CD4-positive, alpha-beta T cell (primary cell): Measurements from ENCODE around the gene IGF2BP2. TPM values are rescaled to one million over a fixed set of nuclear protein-coding genes. Genes with fewer than 3 reads are reported as not detected.

Source experiments
- ATAC-seq: fragments of 200-7000 bp; cut with Tn5 transposase; one replicate; pipeline ENCODE4 v1.10.0; 2022; ENCODE audit warnings: mild to moderate bottlenecking; ENCODE audit not compliant: poor library complexity
- CTCF ChIA-PET: fragments of 350-600 bp; sonication (Branson Sonifier 250); formaldehyde crosslinking; loops from one replicate; lab custom pipeline; 2021; ENCODE audit warnings: antibody characterized with exemption, inconsistent platforms; lab: Charles Lee
- POLR2A ChIA-PET: fragments of 350-600 bp; sonication (Branson Sonifier 250); formaldehyde crosslinking; loops from one replicate; lab custom pipeline; 2021; ENCODE audit warnings: antibody characterized with exemption, inconsistent platforms; lab: Charles Lee
- DNase-seq, 14 experiments: peaks; one replicate each; pipeline ENCODE4 v3.0.0-alpha.2; 2013 to 2020; ENCODE audit warnings: mixed read lengths in 2 of 14
- H3K27ac ChIP-seq, 2 donors: one replicate each; pipeline versions ENCODE4 v1.5.1 to v1.7.0; 2013; ENCODE audit warnings: low read length in 2 of 2, low read depth in 1 of 2, mild to moderate bottlenecking in 1 of 2
- H3K27me3 ChIP-seq, 2 experiments: 1 replicate in 1 of 2; 2 replicates in 1 of 2; pipeline versions ENCODE4 v1.6.1 to v1.7.0; 2013; ENCODE audit warnings: low read length in 2 of 2, control low read depth in 1 of 2, mild to moderate bottlenecking in 1 of 2, moderate library complexity in 1 of 2; ENCODE audit not compliant: insufficient read depth in 2 of 2, control insufficient read depth in 1 of 2
- H3K36me3 ChIP-seq: one replicate; pipeline ENCODE4 v1.6.1; 2013; ENCODE audit warnings: low read length, control low read depth; ENCODE audit not compliant: insufficient read depth
- H3K4me1 ChIP-seq: one replicate; pipeline ENCODE4 v1.6.1; 2013; ENCODE audit warnings: low read length, control low read depth; ENCODE audit not compliant: insufficient read depth
- H3K4me3 ChIP-seq: one replicate; pipeline ENCODE4 v1.5.1; 2013; ENCODE audit warnings: mild to moderate bottlenecking, low read length, moderate library complexity
- H3K9me3 ChIP-seq, 2 experiments: 1 replicate in 1 of 2; 2 replicates in 1 of 2; pipeline versions ENCODE4 v1.6.1 to v1.7.0; 2013; ENCODE audit warnings: low read length in 2 of 2, mild to moderate bottlenecking in 2 of 2, control low read depth in 1 of 2, moderate library complexity in 1 of 2; ENCODE audit not compliant: control insufficient read depth in 1 of 2, insufficient read depth in 1 of 2
- H3K27ac Mint-ChIP-seq: one replicate; pipeline ENCODE4 v1.8.0; 2020; ENCODE audit warnings: mixed read lengths
- H3K27me3 Mint-ChIP-seq: one replicate; pipeline ENCODE4 v1.8.0; 2021; ENCODE audit warnings: mixed read lengths
- H3K36me3 Mint-ChIP-seq: one replicate; pipeline ENCODE4 v1.8.0; 2021; ENCODE audit warnings: low read depth, mixed read lengths
- H3K4me1 Mint-ChIP-seq: one replicate; pipeline ENCODE4 v1.8.0; 2021; ENCODE audit warnings: low read depth, mixed read lengths
- H3K4me3 Mint-ChIP-seq: one replicate; pipeline ENCODE4 v1.8.0; 2020; ENCODE audit warnings: mild to moderate bottlenecking, mixed read lengths
- H3K9me3 Mint-ChIP-seq: one replicate; pipeline ENCODE4 v1.8.0; 2020; ENCODE audit warnings: mixed read lengths
- intact Hi-C, 2 experiments: fragments of 100-400 bp; cut with DNase I in 1 of 2; cut with micrococcal nuclease in 1 of 2; formaldehyde crosslinking; loops; one replicate each; pipeline versions ENCODE4 v1.15.1 to v1.9.0; 2023 to 2025; cut with DNase I, micrococcal nuclease
- total RNA-seq, 174 experiments: library from RNA in 2 of 174; stranded (reverse) in 2 of 174; gene quantifications; one replicate each; pipeline ENCODE4 v1.2.3 and lab custom pipeline; 2021 to 2026
- TF ChIP-seq, protein P1 (sequence below): fragments of 200-600 bp; IDR thresholded peaks from one replicate; pipeline ENCODE4 v1.8.0; 2022; ENCODE audit warnings: antibody characterized with exemption, mild to moderate bottlenecking

The IGF2BP2 gene
- total RNA-seq, 2 experiments from 2014 or later = 0.25 to 0.50 TPM

DNA sequence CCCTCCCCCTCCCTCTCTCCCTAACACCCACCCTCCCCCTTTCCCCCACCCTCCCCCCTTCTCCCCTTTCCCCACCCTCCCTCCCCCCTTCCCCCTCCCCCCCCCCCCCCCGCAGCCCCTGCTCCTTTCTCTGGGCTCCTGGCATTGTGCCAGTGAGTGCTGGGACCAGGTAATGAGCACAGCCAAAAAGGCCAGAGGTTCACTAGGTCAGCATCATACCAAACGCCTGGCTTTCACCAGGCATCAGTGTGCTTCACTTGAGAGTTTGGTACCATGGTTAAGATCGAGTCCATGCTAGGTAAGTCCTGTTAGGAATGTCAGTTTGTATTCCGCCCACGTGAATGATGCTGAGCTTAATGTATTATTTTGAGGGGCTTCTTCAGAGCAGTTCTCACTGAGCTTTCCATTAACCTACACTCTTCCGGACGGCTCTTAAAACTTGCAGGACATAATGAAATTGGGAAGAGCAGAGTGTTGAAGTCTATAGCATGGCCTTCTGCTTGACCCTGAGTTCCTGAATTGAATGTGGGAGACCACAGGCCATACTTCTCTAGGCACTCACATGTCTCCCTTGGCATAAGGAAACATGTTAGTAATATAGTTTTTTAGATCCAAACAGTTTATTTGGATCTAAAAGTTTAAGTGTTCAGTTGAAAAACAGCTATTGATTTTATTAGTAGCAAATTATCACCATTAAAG, 193.2 kb downstream of the IGF2BP2 start:
- ChIA-PET CTCF (interaction anchor here (0.6 kb wide), 2 partner anchors 612 to 986 kb away, joined by 3 read pairs; no protein-coding TSS in a partner anchor), POLR2A (interaction anchor here (1.2 kb wide), 1 partner anchor 306 kb away, joined by 3 read pairs; the partner anchor contains the start of gene TRA2B)
- Mint-ChIP-seq H3K9me3 (no peaks in the 10 kb centered on the region), H3K27me3 (no peaks in the 10 kb centered on the region), H3K4me3 (no peak overlapping the region), H3K27ac (no peak overlapping the region), H3K4me1 (peaks cover 7% of the 10 kb centered on the region), H3K36me3 (peaks cover 44% of the 10 kb centered on the region)
- TF ChIP-seq, protein P1, sequence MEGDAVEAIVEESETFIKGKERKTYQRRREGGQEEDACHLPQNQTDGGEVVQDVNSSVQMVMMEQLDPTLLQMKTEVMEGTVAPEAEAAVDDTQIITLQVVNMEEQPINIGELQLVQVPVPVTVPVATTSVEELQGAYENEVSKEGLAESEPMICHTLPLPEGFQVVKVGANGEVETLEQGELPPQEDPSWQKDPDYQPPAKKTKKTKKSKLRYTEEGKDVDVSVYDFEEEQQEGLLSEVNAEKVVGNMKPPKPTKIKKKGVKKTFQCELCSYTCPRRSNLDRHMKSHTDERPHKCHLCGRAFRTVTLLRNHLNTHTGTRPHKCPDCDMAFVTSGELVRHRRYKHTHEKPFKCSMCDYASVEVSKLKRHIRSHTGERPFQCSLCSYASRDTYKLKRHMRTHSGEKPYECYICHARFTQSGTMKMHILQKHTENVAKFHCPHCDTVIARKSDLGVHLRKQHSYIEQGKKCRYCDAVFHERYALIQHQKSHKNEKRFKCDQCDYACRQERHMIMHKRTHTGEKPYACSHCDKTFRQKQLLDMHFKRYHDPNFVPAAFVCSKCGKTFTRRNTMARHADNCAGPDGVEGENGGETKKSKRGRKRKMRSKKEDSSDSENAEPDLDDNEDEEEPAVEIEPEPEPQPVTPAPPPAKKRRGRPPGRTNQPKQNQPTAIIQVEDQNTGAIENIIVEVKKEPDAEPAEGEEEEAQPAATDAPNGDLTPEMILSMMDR = no peak
- H3K4me3 ChIP-seq = no peak overlapping the region
- ATAC-seq (no peak), DNase-seq (peak in 1 of 14 experiments; percentile 33)
- no peak overlapping the region for H3K27ac ChIP-seq
- H3K36me3 ChIP-seq = peaks cover 32% of the 10 kb centered on the region
- intact Hi-C loops = no loop called here
- H3K4me1 ChIP-seq = peaks cover 3% of the 10 kb centered on the region
- H3K27me3 ChIP-seq = no peaks in the 10 kb centered on the region
- no peaks in the 10 kb centered on the region for H3K9me3 ChIP-seq

DNA sequence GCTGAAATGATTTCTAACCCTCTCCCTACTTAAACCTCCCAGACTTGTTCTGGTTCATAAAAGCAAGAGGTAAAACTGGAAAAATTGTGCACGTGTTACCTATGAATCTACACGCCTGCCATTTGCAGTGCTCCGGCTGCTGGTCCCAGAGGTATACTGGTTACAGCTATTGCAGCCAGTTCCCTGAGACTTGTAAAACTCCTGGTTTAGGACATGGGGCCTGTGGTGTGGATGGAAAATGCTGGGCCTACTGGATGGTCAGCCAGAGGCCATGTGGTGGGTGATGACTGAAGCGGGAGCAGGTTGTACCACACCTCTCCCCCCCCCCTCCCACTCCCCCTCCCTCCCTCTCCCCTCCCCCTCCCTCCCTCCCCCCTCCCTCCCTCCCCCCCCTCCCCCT, 193.7 kb downstream of the IGF2BP2 start:
- no peak overlapping the region for H3K4me3 Mint-ChIP-seq
- peaks cover 7% of the 10 kb centered on the region for H3K4me1 Mint-ChIP-seq
- ATAC-seq (no peak), DNase-seq (no peak)
- intact Hi-C loops = no loop called here
- Histone ChIP-seq H3K9me3 (no peaks in the 10 kb centered on the region), H3K27ac (no peak overlapping the region), H3K4me3 (no peak overlapping the region), H3K27me3 (no peaks in the 10 kb centered on the region), H3K36me3 (peaks cover 35% of the 10 kb centered on the region), H3K4me1 (peaks cover 3% of the 10 kb centered on the region)
- no peak overlapping the region for H3K27ac Mint-ChIP-seq
- H3K36me3 Mint-ChIP-seq = peaks cover 46% of the 10 kb centered on the region
- POLR2A ChIA-PET = no interaction called here
- TF ChIP-seq, protein P1 = no peak
- no peaks in the 10 kb centered on the region for H3K9me3 Mint-ChIP-seq
- H3K27me3 Mint-ChIP-seq = no peaks in the 10 kb centered on the region
- CTCF ChIA-PET = interaction anchor here (1.0 kb wide), 1 partner anchor 11 kb away, joined by 3 read pairs; no protein-coding TSS in a partner anchor

DNA sequence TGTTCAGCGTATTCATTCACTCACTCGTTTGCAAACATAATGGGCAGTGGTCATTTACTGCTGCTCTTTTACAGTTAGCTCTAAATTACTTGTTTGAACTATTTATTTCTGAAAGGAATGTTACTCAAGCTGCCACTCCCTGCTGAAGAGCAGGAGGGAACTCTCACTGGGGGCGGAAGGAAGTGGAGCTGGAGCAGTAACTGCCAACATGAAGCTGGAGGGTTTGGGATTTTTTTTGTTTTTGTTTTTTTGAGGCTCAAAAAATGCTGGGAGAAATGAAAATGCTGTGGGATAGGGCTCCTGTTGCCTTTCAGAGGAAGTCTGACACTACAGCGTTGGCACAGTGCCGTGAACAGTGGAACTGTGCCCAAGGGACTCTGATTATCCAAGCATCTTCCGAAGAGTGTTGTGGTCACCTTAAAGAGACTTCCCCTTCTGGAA, 194.6 kb downstream of the IGF2BP2 start:
- ATAC-seq (no peak), DNase-seq (no peak)
- H3K27ac ChIP-seq = no peak overlapping the region
- peak overlapping the region; percentile 12 for H3K27ac Mint-ChIP-seq
- H3K4me1 Mint-ChIP-seq = peaks cover 7% of the 10 kb centered on the region
- H3K27me3 Mint-ChIP-seq = no peaks in the 10 kb centered on the region
- no peak overlapping the region for H3K4me3 ChIP-seq
- POLR2A ChIA-PET = interaction anchor here (0.6 kb wide), 1 partner anchor 722 kb away, joined by 3 read pairs; no protein-coding TSS in a partner anchor
- H3K9me3 Mint-ChIP-seq = no peaks in the 10 kb centered on the region
- H3K36me3 Mint-ChIP-seq = peaks cover 55% of the 10 kb centered on the region
- H3K36me3 ChIP-seq = peaks cover 44% of the 10 kb centered on the region
- no peak overlapping the region for H3K4me3 Mint-ChIP-seq
- no peaks in the 10 kb centered on the region for H3K27me3 ChIP-seq
- no peaks in the 10 kb centered on the region for H3K9me3 ChIP-seq
- CTCF ChIA-PET = interaction anchor here (1.0 kb wide), 1 partner anchor 10 kb away, joined by 3 read pairs; no protein-coding TSS in a partner anchor
- intact Hi-C loops = no loop called here
- TF ChIP-seq, protein P1 = no peak
- H3K4me1 ChIP-seq = peaks cover 3% of the 10 kb centered on the region
